Measurements from ENCODE around the gene FAM161A.

FAM161A gene

DNA sequence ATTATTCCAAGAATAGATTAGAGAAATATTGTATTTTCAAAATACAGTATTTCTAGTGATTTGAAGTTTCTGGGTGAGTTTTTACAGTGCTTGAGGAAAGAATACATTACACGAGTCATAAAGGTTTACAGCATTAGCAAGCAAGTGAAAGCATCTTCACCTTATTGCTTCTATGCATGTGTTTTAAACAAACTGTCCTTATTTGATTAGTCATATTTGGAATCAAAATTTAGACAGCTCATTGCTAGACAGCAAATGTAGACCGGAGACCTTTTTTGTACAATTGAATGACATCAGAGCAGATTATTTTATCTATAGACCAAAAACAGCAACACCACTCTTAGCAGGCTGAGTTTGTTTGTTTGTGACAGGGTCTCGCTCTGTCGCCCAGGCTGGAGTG, 69.2 kb downstream of the FAM161A start:
- Histone ChIP-seq H3K4me3 (ENCODE audit: low read depth, low read length) (no peak overlapping the region), H3K36me3 (no peaks in the 10 kb centered on the region), H3K27me3 (ENCODE audit: insufficient read depth, low read depth, severe bottlenecking) (no peaks in the 10 kb centered on the region), H3K9me3 (ENCODE audit: severe bottlenecking) (peaks cover 6% of the 10 kb centered on the region), H3K27ac (no peak overlapping the region)
- no peak for DNase-seq
- TF ChIP-seq, protein P1, sequence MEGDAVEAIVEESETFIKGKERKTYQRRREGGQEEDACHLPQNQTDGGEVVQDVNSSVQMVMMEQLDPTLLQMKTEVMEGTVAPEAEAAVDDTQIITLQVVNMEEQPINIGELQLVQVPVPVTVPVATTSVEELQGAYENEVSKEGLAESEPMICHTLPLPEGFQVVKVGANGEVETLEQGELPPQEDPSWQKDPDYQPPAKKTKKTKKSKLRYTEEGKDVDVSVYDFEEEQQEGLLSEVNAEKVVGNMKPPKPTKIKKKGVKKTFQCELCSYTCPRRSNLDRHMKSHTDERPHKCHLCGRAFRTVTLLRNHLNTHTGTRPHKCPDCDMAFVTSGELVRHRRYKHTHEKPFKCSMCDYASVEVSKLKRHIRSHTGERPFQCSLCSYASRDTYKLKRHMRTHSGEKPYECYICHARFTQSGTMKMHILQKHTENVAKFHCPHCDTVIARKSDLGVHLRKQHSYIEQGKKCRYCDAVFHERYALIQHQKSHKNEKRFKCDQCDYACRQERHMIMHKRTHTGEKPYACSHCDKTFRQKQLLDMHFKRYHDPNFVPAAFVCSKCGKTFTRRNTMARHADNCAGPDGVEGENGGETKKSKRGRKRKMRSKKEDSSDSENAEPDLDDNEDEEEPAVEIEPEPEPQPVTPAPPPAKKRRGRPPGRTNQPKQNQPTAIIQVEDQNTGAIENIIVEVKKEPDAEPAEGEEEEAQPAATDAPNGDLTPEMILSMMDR (IDR thresholded peaks at IDR 0.05; ENCODE audit: low read depth, low read length) = no peak

DNA sequence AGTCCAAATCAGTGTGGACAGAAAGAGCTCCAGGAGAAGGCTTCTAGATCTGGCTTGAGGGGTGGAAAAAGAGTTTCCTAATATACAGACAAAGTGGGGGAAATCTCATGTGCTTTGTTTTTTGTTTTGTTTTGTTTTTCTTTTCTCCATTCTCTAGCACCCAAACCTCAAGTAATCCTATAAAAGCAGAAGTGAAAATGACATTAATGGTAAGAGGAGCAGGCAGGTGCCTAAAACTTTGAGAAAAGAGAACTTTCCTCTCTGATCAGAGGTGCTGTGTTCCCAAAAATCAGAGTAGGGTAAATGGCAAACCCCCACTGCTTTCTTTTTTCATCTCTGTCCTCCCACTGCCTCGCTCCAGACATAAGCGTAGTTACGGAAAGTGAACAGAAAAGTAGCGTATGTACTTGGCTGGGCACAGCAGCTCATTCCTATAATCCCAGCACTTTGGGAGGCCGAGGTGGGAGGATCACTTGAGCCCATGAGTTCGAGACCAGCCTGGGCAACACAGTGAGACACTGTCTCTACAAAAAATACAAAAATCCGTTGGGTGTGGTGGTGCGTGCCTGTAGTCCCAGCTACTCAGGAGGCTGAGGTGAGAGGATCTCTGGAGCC, 77.8 kb downstream of the FAM161A start:
- no peaks in the 10 kb centered on the region for H3K36me3 ChIP-seq
- no peaks in the 10 kb centered on the region for H3K27me3 ChIP-seq (ENCODE audit: insufficient read depth, low read depth, severe bottlenecking)
- TF ChIP-seq, protein P1 (IDR thresholded peaks at IDR 0.05; ENCODE audit: low read depth, low read length) = no peak
- no peak overlapping the region for H3K27ac ChIP-seq
- H3K4me3 ChIP-seq (ENCODE audit: low read depth, low read length) = no peak overlapping the region
- DNase-seq = no peak
- peaks cover 10% of the 10 kb centered on the region for H3K9me3 ChIP-seq (ENCODE audit: severe bottlenecking)

All from WERI-Rb-1 (cell line).